Activated gamma-delta T cell treated with Interleukin-2 at 50 U/mL for 16 hours (primary cell): ENCODE results near the gene CD83.
"Not testable (repeated sequence)": the region's sequence is repeated elsewhere in the genome, so short reads cannot be mapped to it uniquely, and the experiment has no call there.

Experiments
- DNase-seq: peaks from one replicate; pipeline ENCODE4 v3.0.0-alpha.2; 2020

CD83 gene, protein sequence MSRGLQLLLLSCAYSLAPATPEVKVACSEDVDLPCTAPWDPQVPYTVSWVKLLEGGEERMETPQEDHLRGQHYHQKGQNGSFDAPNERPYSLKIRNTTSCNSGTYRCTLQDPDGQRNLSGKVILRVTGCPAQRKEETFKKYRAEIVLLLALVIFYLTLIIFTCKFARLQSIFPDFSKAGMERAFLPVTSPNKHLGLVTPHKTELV

DNA sequence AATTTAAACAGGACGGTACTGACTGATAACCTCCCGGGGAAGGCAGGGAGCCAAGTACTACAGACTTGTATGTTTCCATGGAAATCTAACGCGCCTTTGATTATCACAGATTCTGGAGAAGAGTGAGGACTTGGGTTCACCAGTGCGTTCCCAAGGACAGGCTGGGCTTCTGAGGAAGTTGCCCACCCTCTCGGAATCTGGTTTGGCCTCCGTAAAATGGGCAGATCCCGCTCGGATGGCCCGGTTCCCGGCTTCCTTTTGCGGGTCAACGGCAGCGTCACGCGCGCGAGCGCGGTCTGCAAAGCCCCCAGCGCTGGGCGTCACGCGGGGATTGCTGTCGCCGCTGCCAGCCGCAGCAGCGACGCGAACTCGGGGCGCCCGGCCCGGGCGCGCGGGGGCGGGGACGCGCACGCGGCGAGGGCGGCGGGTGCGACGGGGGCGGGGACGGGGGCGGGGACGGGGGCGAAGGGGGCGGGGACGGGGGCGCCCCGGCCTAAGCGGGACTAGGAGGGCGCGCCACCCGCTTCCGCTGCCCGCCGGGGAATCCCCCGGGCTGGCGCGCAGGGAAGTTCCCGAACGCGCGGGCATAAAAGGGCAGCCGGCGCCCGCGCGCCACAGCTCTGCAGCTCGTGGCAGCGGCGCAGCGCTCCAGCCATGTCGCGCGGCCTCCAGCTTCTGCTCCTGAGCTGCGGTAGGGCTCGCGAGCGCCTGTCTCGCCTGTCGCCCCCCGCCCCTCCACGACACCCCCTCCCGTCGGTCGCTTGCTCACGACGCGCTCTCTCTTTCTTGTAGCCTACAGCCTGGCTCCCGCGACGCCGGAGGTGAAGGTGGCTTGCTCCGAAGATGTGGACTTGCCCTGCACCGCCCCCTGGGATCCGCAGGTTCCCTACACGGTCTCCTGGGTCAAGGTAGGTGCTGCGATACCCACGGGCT, at the start of gene CD83:
Gene CD83, plus strand, starts transcription at position 615 of the 933 bp plus-strand sequence. Its CDS starts 40 bp downstream, at position 655.
- DNase-seq = peak; percentile 77

DNA sequence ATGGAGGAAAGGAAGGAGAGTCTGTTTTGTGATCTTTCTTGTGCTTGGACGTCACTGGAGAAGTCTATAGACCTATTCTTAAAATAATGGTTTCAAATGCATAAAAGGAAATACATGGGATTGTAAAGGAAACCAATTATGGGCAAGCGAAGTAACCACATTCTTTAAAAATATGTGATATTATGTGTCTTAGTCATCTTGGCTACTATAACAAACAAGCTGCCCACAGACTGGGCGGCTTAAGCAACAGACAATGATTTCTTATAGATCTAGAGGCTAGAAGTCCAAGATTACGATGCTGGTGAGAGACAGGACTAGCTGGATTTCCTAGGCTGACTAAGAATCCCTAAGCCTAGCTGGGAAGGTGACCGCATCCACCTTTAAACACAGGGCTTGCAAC, 49.4 kb upstream of the CD83 start:
- no peak for DNase-seq

DNA sequence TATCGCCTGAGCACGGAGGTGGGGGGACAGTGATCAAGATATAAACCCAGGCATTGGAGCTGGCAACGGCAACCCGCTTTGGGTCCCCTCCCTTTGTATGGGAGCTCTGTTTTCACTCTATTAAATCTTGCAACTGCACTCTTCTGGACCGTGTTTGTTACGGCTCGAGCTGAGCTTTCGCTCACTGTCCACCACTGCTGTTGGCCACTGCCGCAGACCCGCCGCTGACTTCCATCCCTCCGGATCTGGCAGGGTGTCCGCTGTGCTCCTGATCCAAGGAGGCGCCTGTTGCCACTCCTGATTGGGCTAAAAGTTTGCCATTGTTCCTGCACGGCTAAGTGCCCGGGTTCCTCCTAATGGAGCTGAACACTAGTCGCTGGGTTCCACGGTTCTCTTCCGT, 48.9 kb upstream of the CD83 start:
- no peak for DNase-seq

DNA sequence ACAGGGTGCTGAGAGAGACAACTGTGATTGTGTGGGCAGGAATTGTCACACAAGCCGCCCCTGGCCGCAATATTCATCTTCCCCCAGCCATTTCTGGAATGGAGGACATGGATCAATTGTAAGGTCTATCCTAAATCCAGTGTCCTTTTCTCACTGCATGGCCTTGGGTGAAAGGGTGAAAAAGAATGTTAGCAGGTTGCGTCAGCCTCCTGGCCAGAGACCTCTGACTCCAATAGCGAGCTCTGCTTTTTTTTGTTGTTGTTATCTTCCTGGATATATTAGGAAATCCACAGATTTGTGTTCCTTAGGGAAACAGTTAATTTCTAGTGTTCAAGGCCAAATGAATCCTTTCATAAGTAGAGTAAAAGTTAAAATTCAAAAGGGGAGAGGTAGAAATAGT, 47.1 kb upstream of the CD83 start:
- DNase-seq = no peak

DNA sequence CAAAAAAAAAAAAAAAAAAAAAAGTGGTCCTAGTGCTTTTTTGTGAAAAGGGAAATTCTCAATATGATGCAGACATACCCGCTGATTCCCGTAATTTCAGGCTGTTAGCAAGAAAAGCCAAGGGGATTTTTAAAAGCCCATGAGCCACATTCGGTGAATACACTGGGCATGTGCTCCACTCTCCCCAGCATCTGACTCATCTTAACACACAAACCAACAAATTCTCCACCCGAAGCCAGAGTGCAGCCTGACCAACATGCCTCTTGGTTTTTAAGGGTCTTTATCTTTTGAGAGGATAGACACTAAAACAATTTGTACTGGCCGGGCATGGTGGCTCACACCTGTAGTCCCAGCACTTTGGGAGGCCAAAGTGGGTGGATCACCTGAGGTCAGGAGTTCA, 45.5 kb upstream of the CD83 start:
- DNase-seq = no peak

DNA sequence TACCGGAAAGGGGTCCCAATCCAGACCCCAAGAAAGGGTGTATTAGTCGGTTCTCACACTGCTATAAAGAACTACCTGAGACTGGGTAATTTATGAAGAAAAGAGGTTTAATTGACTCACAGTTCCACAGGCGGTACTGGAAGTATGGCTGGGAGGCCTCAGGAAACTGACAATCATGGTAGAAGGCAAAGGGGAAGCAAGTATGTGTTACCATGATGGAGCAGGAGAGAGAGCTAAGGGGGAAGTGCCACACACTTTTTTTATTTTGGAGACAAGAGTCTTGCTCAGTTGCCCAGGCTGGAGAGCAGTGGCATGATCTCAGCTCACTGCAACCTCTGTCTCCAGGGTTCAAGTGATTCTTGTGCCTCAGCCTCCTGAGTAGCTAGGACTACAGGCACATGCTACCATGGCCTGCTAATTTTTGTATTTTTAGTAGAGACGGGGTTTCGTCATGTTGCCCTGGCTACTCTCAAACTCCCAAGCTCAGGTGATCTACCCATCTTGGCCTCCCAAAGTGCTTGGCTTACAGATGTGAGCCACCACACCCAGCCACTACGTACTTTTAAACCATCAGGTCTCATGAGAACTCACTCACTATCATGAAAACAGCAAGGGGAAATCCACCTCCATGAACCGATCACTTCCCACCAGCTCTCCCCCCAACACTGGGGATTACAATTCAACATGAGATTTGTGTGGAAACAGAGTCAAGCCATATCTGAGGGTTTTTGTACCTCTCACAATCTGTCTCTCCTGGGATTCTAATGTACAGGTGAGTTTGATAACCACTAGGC, 43.8 kb upstream of the CD83 start:
- DNase-seq = not testable (repeated sequence)

DNA sequence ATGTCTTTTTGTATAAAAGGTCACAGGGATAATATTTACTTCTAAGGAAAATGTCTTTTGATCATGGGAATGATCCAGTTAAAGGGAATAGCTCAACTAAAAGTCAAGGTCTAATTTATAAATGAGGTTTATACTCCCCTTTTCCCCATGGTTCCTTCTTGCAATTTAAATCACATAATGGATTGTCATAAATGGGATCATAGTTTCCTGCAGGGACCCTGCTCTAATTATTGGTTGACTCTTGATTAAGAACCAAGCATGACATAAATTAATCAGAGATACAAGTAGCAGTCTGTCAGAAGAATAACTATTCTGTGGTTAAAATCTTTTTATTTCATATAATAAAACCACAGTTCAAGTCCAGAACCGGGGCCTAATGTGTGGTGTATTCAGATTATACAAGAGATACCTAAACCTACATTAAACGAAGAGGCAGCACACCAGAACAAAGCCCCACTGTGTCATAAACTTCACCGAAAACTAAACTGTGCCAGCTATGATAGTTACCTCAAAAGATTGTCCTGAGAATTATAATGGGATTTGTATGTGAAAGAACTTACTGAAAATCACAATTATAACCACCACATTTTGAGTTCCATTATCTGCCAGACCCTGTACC, 43.0 kb upstream of the CD83 start:
- DNase-seq = no peak

DNA sequence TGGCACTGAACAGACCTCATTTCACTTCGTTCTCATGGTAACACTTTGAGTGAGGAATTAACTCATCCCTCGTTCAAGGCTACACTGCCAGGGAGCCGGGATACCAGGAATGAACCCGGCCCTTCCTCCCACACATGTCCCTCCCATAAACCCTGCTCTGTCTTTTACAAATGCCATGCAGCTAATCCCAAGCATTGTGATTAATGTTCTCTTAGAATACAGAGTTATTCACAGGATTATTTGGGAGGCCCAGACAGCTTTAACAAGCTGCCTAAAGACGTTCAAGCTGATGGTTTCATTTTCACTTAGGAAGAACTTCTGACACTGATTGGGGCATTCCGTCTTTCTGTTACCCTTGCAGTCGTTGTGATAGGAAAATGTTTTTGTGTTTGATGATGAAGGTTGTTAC, 42.5 kb upstream of the CD83 start:
- DNase-seq = no peak

DNA sequence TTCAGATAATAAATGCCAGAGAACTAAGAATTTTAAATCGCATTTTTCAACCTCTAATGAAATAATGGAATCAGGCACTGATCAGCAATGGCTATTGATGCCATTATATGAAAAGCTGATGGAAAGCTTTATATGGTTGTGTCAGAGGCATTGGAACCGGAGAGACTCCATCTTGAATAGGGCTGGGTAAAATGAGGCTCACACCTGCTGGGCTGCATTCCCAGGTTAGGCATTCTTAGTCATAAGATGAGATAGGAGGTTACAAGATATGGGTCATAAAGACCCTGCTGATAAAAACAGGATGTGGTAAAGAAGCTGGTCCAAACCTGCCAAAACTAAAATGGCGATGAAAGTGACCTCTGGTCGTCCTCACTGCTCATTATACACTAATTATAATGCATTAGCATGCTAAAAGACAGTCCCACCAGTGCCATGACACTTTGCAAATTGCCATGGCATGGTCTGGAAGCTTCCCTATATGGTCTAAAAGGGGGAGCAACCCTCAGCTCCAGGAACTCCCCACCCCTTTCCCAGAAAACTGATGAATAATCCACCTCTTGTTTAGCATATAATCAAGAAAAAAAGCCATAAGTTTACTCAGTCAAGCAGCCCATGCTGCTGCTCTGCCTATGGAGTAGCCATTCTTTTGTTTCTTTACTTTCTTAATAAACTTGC, 40.2 kb upstream of the CD83 start:
- no peak for DNase-seq

DNA sequence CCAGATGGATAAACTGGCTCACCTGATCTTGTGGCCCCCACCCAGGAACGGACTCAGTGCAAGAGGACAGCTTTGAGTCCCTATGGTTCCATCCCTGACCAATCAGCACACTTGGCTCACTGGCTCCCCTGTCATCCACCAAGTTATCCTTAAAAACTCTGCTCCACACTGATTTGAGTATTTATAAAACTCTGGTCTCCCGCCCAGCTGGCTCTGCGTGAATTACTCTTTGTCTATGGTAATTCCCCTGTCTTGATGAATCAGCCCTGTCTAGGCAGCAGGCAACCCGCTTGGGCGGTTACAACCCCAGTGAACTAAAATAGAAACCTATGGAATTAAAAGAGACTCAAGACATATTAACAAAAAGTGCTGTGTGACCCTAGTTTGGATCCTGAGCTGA, 38.1 kb upstream of the CD83 start:
- DNase-seq = no peak

DNA sequence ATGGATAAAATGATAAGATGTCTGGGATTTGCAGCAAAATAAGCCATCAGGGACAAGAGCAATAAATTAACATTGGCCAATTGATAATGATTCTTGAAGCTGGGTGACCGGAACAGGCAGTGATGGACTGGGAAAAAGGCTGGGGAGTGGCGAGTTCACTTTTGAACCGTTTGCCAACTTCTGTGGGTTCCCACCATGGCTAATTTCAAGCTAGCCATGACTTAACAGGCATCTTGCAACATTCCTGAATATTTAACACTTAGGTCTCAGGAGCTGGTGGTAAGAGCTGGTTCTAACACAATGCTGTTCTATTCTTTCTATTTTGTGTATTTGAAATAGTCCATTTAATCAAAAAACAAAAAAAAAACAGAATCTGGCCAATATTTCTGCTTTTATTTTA, 37.6 kb upstream of the CD83 start:
- DNase-seq = no peak

DNA sequence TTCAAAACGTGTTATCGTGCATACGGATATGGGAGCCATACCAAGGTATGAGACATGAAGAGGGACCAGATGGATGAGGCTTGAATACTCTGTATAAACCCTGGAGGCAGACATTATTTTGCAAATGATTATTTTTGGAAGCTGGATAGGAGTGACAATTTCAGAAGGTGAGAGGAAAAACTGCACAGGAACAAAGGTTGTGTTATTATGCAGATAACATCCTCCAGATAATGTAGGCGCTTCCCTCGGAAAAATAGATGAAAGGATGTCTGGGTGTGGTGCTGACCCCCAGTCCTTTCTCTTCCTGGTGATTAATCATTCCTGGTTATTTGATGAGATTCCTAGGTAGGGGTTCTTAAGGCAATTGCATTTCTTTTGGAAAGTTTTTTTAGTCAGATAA, 36.4 kb upstream of the CD83 start:
- no peak for DNase-seq

DNA sequence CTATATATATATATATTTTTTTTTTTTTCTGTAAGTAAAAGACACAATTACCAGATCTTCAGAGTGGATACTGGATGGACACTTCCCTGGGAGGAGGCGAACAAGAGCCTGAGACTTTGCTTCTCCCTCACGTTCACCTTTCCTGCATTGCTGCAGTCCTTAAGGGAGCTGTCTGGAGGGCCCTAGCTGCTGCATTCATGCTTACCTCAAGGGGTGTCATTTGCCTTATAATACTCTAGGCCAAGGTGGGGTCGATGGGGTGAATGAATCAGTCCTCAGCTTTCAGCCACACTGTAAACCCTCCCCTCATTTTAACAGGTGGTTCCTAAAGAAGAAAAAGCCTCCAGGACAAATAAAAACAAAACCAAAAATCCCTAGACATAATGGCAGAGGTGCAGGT, 34.8 kb upstream of the CD83 start:
- DNase-seq = no peak

DNA sequence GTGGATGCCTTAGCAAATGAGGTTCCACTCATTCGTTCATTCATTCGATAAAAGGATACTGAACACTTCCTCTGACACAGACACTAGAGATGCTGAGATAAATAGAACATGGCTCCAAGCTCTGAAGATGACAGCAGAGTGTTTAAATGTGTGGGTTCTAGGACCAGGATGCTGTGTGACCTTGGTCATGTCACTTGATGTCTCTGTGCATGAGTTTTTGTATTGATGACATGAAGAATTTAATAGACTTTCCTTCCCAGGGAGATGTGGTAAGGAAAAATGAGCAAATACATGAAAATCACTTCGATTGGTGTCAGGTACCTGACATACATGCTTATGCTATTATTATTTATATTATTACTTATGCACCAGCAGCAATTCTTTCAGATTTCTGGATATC, 34.3 kb upstream of the CD83 start:
- no peak for DNase-seq

DNA sequence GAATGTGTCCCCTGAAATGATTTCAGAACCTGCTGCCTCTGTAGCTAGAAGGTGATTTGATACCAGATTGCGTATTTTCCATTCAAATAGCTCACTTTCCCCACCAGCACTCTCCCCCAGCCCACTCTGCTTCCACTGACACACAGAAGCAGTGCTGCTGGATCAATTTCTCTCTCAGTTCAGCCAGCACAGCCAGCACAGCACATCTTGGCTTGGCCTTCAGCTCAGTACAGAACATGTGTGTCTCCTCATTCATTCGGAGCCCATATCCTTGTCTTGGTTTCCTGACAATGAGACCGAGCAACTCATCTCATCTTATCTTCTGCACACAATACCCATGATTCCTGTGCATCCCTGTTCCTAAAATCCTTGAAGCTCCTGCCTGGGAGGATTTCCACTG, 33.8 kb upstream of the CD83 start:
- DNase-seq = no peak

DNA sequence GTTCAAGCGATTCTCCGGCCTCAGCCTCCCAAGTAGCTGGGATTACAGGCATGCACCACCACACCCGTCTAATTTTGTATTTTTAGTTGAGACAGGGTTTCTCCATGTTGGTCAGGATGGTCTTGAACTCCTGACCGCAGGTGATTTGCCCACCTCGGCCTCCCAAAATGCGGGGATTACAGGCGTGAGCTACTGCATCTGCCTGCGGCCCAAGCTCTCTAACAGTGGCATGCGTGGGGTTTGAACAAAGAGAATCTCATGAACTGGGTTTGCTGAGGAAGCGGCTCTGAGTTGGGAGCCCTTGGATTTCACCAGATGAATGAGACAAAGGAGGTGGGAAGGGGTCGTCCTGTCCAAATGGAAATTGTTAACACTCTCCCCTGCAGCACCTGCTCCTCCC, 33.2 kb upstream of the CD83 start:
- DNase-seq = no peak

DNA sequence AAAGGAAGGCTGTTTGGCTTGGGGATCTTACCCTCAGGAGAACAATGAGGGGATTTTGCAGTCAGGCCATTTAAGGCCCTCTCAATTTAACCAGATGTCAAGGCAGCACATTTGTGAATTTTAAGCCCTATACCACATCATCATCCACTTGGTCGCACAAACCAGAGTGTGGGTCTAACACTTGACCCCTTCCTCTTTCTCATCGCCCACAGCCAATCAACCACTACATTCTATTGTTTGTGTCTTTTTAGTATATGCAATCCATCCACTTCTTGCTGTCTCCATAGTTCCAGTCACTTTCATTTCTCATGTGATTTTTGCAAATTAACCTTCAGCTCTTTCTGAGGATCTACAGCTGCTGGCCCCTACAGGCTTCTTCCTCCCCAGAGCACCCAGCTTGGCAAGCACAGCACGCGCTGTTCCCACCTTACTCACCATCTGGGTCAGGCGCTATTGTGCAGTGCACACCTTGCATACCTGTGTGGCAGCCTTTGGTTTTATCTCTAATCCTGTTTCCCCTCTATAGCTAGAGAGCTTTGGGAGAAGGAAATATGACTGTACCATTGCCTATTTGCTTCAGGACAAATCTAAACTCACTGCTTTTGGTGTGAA, 32.3 kb upstream of the CD83 start:
- no peak for DNase-seq

DNA sequence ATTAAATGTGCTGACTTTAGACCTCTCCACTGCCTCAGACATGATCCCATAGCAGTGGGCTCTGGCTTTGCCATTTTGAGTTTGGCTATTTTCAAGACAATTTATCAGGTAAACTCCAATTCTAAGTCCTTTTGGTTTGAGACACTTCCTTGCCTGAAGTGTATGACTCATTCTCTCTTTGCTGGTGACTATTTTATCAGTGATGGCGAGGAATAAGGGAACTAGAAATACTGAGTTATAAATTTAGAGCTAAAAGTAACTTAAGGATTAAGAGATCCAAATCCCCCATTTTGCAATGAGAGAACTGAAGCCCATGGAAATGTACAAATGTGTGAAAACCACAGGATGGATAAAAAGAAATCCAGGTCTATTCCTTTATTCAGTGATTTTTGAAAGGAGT, 30.9 kb upstream of the CD83 start:
- no peak for DNase-seq

DNA sequence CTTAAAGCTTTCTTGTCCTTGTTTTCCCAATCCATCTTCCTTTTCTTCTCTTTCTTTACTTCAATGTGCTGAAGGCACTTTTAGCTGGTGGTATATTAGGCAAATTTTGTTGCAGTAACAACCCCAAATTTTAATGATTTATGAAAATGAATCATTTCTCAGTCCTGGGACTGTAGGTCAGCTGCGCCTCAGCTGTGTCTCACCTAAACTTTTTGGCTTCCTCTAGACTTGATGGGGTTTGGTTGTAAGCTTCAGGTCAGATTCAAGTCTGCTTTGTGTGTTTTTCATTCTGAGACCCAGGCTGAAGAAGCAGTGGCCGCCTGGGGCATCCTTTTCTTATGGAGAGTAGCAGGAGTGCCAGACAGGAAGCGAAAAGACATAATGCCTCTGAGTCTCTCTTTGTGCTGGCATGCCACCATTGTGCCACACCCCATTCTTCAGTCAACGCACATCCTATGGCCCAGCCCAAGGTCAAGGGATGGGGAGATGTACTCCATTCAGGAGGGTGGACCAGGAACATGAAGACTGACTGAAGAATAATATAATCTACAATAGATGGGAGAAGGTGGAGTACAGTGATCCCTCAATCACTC, 28.9 kb upstream of the CD83 start:
- DNase-seq = no peak

DNA sequence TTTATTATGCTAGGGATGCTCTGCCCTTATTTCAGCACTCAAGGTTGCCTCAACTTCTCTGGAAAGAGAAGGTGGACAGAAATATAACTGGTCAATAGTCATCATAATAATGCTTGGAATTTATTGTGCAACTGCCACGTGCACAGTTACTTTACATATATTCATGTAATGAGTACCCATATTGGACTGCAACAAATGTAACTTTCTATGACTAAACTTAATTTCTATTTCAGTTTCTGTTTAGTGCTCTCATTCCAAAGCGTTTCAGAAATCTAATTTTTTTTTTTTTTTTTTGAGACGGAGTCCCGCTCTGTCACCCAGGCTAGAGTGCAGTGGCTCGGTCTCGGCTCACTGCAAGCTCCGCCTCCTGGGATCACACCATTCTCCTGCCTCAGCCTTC, 28.3 kb upstream of the CD83 start:
- no peak for DNase-seq

DNA sequence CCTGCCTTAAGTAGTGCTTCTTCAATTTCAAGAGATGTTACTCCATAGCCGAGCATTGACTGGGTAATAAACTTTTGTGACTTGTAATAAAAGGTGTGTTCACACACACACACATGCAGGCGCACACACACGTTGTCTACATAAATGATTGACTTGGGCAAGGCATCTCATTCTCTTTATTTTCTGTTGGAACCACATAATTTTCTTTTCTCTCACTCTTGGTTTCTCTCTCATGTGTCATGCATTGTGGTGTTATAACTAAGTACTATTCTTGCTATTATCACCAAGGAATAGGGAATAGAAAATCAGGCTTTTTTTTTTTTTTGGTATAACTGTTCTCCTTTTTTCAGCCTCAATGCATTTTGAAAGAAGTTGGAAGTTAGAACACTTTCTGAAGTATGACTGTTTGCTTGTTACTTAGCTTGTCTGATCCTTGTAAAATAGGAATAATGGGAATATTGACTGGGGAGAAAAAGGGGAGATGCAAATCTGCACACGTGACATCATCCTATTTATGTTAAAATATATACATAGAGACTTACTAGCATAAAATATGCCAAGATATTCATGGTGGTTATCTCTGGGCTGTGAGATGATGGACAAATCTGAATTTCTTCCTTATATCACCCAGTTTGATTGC, 26.1 kb upstream of the CD83 start:
- no peak for DNase-seq
